ENCODE data around the gene OSBPL1A. TPM values are rescaled to one million over a fixed set of nuclear protein-coding genes. Genes with fewer than 3 reads are reported as not detected.

OSBPL1A gene
- total and polyA plus RNA-seq, 10 of the 15 experiments (the other 5 are each of a cell fraction or from before 2014, with no cell fraction given) = 0.02 to 0.83 (median 0.11) TPM; not detected in 6

DNA sequence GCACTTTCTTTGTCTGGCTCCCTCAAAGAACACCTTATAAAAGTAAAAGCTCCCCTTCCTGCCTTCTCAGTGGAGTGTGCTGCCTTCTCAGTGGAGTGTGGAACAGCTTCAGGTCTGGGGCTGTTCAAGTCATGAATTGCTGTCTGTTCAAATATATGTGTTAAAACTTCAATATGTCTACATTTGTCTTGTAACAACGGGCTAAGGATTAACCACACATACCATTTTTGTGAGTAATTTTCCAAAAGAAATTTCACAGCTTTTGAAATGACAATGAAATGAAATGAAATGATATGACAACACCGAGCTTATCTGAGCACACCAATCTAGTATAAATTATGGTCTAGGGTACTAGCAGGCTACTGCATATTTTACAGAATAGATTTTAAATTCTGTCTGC, 215.8 kb downstream of the OSBPL1A start:
- FAIRE-seq = no peak
- H3K36me3 ChIP-seq (ENCODE audit: control insufficient read depth in 2 of 2, insufficient read depth in 2 of 2, low read length in 1 of 2) = no peaks in the 10 kb centered on the region
- no TSS peak for BruUV-seq (replicated peaks)
- no peak for DNase-seq (ENCODE audit: low read depth, low spot score)
- in situ Hi-C loops (cut with MboI) = no loop called here
- no peaks in the 10 kb centered on the region for H3K27me3 ChIP-seq (replicated peaks in 1 of 2; ENCODE audit: control insufficient read depth in 2 of 2, insufficient read depth in 2 of 2, low read length in 1 of 2)
- no peak overlapping the region for H3K27ac ChIP-seq (ENCODE audit: control insufficient read depth, insufficient read depth)
- H4K20me1 ChIP-seq (ENCODE audit: control insufficient read depth, insufficient read depth) = no peaks in the 10 kb centered on the region
- H3K4me3 ChIP-seq = no peak overlapping the region
- H3K9ac ChIP-seq (ENCODE audit: control insufficient read depth, insufficient read depth, low read length) = no peak overlapping the region
- WGBS (ENCODE audit: insufficient coverage, insufficient replicate concordance, low lambda C conversion rate, missing lambda C conversion rate) = 19% methylated on average over 2 of the region's 2 CpGs
- H3K4me1 ChIP-seq (ENCODE audit: control insufficient read depth, insufficient read depth, low read length) = peaks cover 11% of the 10 kb centered on the region
- ChIA-PET SMC1A (ENCODE audit: uncharacterized antibody, unreplicated experiment) (interaction anchor here (1.2 to 2.1 kb wide), 2 partner anchors 9 to 10 kb away, joined by 3 to 7 read pairs; no protein-coding TSS in a partner anchor), POLR2A (no interaction called here), RAD21 (ENCODE audit: unreplicated experiment) (no interaction called here), CTCF (interaction anchor here (1.4 to 1.6 kb wide), 2 partner anchors 186 to 307 kb away, joined by 3 read pairs; no protein-coding TSS in a partner anchor)
- ATAC-seq = no peak
- intact Hi-C loops (cut with micrococcal nuclease; ENCODE audit: unreplicated experiment) = no loop called here
- no peaks in the 10 kb centered on the region for H3K79me2 ChIP-seq (ENCODE audit: control insufficient read depth, insufficient read depth, low read length)
- H3K4me2 ChIP-seq (ENCODE audit: control insufficient read depth, insufficient read depth) = no peak overlapping the region
- H2AFZ ChIP-seq (ENCODE audit: control insufficient read depth, low read depth, low read length) = no peak overlapping the region
- no peaks in the 10 kb centered on the region for H3K9me3 ChIP-seq (replicated peaks; ENCODE audit: control insufficient read depth, insufficient read depth, low read length)
- TF ChIP-seq GABPA (IDR thresholded peaks at IDR 0.05; ENCODE audit: low read depth) (no peak), EZH2 (IDR thresholded peaks at IDR 0.05; ENCODE audit: borderline replicate concordance, control insufficient read depth, low read depth, low read length) (no peak), SPI1 (IDR thresholded peaks at IDR 0.05; ENCODE audit: borderline replicate concordance, insufficient read depth, low read depth, low read length) (no peak), TAF1 (IDR thresholded peaks at IDR 0.05; ENCODE audit: borderline replicate concordance, low read depth, low read length) (no peak), NRF1 (conservative IDR thresholded peaks at IDR 0.05; ENCODE audit: low read depth, low read length) (no peak), SP1 (IDR thresholded peaks at IDR 0.05; ENCODE audit: low read depth, low read length) (no peak), ZBTB11 (CRISPR knock-in tag; IDR thresholded peaks at IDR 0.05) (no peak), IKZF2 (IDR thresholded peaks at IDR 0.05) (no peak), IRF4 (IDR thresholded peaks at IDR 0.05; ENCODE audit: low read depth, low read length) (no peak)
- TF ChIP-seq, protein P1, sequence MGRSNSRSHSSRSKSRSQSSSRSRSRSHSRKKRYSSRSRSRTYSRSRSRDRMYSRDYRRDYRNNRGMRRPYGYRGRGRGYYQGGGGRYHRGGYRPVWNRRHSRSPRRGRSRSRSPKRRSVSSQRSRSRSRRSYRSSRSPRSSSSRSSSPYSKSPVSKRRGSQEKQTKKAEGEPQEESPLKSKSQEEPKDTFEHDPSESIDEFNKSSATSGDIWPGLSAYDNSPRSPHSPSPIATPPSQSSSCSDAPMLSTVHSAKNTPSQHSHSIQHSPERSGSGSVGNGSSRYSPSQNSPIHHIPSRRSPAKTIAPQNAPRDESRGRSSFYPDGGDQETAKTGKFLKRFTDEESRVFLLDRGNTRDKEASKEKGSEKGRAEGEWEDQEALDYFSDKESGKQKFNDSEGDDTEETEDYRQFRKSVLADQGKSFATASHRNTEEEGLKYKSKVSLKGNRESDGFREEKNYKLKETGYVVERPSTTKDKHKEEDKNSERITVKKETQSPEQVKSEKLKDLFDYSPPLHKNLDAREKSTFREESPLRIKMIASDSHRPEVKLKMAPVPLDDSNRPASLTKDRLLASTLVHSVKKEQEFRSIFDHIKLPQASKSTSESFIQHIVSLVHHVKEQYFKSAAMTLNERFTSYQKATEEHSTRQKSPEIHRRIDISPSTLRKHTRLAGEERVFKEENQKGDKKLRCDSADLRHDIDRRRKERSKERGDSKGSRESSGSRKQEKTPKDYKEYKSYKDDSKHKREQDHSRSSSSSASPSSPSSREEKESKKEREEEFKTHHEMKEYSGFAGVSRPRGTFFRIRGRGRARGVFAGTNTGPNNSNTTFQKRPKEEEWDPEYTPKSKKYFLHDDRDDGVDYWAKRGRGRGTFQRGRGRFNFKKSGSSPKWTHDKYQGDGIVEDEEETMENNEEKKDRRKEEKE (IDR thresholded peaks at IDR 0.05) = no peak
- TF ChIP-seq, protein P2, sequence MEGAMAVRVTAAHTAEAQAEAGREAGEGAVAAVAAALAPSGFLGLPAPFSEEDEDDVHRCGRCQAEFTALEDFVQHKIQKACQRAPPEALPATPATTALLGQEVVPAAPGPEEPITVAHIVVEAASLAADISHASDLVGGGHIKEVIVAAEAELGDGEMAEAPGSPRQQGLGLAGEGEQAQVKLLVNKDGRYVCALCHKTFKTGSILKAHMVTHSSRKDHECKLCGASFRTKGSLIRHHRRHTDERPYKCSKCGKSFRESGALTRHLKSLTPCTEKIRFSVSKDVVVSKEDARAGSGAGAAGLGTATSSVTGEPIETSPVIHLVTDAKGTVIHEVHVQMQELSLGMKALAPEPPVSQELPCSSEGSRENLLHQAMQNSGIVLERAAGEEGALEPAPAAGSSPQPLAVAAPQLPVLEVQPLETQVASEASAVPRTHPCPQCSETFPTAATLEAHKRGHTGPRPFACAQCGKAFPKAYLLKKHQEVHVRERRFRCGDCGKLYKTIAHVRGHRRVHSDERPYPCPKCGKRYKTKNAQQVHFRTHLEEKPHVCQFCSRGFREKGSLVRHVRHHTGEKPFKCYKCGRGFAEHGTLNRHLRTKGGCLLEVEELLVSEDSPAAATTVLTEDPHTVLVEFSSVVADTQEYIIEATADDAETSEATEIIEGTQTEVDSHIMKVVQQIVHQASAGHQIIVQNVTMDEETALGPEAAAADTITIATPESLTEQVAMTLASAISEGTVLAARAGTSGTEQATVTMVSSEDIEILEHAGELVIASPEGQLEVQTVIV (IDR thresholded peaks at IDR 0.05; ENCODE audit: borderline replicate concordance, partially characterized antibody) = no peak
